ENCODE results near the gene JAZF1.

Gene JAZF1

DNA sequence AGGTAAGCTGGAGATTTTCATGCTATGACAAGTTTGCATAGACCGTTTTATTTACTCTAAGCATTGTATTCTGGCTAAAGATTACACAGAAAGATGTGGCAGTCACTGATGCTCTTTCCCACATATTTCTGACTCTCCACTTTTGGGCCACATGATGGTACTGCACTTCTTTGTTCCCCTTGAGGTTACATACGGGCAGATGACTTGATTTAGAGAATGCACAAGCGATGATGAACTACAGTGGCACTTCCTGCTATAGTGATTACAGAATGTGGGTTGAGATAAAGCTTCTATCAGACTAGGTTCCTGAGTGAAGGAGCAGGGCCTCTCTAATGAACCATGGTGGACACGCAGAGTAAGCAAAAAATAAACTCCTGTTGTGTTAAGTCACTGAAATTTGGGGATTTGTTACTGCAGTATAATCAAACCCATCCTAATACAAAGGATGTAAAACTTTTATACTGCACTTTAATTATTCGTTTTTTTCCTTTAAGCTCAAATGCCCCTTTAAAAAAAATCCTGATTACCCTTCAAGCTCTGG lies 262.8 kb downstream of the JAZF1 start:
- TF ChIP-seq, protein P1, sequence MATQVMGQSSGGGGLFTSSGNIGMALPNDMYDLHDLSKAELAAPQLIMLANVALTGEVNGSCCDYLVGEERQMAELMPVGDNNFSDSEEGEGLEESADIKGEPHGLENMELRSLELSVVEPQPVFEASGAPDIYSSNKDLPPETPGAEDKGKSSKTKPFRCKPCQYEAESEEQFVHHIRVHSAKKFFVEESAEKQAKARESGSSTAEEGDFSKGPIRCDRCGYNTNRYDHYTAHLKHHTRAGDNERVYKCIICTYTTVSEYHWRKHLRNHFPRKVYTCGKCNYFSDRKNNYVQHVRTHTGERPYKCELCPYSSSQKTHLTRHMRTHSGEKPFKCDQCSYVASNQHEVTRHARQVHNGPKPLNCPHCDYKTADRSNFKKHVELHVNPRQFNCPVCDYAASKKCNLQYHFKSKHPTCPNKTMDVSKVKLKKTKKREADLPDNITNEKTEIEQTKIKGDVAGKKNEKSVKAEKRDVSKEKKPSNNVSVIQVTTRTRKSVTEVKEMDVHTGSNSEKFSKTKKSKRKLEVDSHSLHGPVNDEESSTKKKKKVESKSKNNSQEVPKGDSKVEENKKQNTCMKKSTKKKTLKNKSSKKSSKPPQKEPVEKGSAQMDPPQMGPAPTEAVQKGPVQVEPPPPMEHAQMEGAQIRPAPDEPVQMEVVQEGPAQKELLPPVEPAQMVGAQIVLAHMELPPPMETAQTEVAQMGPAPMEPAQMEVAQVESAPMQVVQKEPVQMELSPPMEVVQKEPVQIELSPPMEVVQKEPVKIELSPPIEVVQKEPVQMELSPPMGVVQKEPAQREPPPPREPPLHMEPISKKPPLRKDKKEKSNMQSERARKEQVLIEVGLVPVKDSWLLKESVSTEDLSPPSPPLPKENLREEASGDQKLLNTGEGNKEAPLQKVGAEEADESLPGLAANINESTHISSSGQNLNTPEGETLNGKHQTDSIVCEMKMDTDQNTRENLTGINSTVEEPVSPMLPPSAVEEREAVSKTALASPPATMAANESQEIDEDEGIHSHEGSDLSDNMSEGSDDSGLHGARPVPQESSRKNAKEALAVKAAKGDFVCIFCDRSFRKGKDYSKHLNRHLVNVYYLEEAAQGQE (IDR thresholded peaks at IDR 0.05; ENCODE audit: low read depth) = no peak
- TF ChIP-seq TCF12 (IDR thresholded peaks at IDR 0.05; ENCODE audit: low read depth) (no peak), EGR1 (IDR thresholded peaks at IDR 0.05) (no peak), ZBTB7A (IDR thresholded peaks at IDR 0.05; ENCODE audit: low read depth) (no peak), EP300 (IDR thresholded peaks at IDR 0.05; ENCODE audit: borderline replicate concordance) (no peak), CREB1 (IDR thresholded peaks at IDR 0.05; ENCODE audit: low read depth) (no peak), CEBPB (IDR thresholded peaks at IDR 0.05) (no peak), TEAD4 (IDR thresholded peaks at IDR 0.05) (no peak)
- TF ChIP-seq, protein P2, sequence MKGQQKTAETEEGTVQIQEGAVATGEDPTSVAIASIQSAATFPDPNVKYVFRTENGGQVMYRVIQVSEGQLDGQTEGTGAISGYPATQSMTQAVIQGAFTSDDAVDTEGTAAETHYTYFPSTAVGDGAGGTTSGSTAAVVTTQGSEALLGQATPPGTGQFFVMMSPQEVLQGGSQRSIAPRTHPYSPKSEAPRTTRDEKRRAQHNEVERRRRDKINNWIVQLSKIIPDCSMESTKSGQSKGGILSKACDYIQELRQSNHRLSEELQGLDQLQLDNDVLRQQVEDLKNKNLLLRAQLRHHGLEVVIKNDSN (IDR thresholded peaks at IDR 0.05) = no peak

DNA sequence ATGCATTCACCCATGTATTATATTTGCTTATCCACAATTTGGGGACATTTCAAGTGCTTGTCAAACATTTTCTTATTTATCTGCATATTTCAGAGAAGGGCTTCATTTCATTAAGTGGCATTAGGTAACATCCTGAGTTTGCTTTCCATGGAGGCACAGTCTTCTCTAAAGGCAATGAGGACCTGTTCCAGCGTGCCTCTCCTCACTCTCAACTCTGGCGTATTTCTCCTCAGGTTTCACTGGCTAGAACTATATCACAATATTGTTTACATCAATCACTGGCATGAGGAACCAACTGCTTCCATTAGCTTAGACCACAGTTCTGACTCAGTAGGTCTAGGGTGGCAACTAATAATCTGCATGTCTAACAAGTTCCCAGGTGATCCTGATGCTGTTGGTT lies 263.5 kb downstream of the JAZF1 start:
- TF ChIP-seq NFIC (IDR thresholded peaks at IDR 0.05) (no peak), CEBPB (IDR thresholded peaks at IDR 0.05) (no peak), RAD21 (IDR thresholded peaks at IDR 0.05; ENCODE audit: low read depth) (no peak), YY1 (IDR thresholded peaks at IDR 0.05; ENCODE audit: low read depth) (no peak), TEAD4 (IDR thresholded peaks at IDR 0.05) (no peak), ZBTB7A (IDR thresholded peaks at IDR 0.05; ENCODE audit: low read depth) (no peak), MAX (IDR thresholded peaks at IDR 0.05) (no peak), CREB1 (IDR thresholded peaks at IDR 0.05; ENCODE audit: low read depth) (no peak), TCF12 (IDR thresholded peaks at IDR 0.05; ENCODE audit: low read depth) (no peak), TAF1 (IDR thresholded peaks at IDR 0.05; ENCODE audit: low read depth) (no peak), EP300 (IDR thresholded peaks at IDR 0.05; ENCODE audit: borderline replicate concordance) (no peak), FOXM1 (IDR thresholded peaks at IDR 0.05; ENCODE audit: borderline replicate concordance, low read depth) (no peak), EGR1 (IDR thresholded peaks at IDR 0.05) (no peak)
- TF ChIP-seq, protein P1 (IDR thresholded peaks at IDR 0.05; ENCODE audit: low read depth) = no peak
- TF ChIP-seq, protein P2 (IDR thresholded peaks at IDR 0.05) = no peak

DNA sequence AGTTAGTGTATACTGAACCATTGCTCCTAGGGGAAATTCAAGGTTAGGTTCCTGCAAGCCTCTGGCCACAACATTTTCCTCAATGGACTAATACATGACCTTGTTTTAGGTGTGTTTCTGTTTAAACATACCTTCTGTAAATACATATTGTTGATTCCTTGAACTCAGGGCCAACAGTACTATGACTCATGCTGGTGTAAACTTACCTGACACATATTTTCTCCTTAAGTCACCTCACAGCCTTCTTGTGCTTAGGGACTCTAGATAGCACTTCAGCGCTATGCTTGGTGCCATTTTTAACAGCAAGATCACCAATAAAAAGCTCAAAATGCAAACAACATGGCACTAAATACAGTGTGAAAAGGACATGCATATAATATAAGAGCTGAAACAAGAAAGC lies 264.2 kb downstream of the JAZF1 start:
- no peak for TF ChIP-seq ZBTB7A (IDR thresholded peaks at IDR 0.05; ENCODE audit: low read depth)
- no peak for TF ChIP-seq EP300 (IDR thresholded peaks at IDR 0.05; ENCODE audit: borderline replicate concordance)

GRCh38 chr7:27914409-27914808 lies 266.2 kb downstream of the JAZF1 start:
- TF ChIP-seq CEBPB (IDR thresholded peaks at IDR 0.05) = no peak
- no peak for TF ChIP-seq EP300 (IDR thresholded peaks at IDR 0.05; ENCODE audit: borderline replicate concordance)
- TF ChIP-seq CREB1 (IDR thresholded peaks at IDR 0.05; ENCODE audit: low read depth) = no peak
- no peak for TF ChIP-seq NFIC (IDR thresholded peaks at IDR 0.05)
- TF ChIP-seq ZBTB7A (IDR thresholded peaks at IDR 0.05; ENCODE audit: low read depth) = no peak
- TF ChIP-seq MAX (IDR thresholded peaks at IDR 0.05) = no peak
- TF ChIP-seq EGR1 (IDR thresholded peaks at IDR 0.05) = no peak

DNA sequence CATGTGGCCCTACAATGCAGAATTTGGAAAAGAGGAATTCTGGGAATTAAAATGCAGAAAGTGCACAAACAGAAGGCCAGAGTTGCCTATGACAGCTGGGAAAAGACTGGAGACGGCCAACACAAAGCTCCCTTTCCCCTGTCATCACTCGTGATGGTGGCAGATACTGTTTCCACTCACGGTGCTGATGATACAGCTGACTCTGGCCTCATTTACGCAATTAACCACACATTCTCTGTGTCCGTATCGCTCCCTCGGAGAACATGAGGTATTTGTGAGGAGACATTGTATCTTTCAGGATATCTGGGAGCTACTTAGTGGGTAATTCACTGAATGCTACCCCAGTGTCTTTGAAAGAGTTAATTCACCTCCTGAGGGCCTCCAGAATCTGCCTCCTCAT lies 267.8 kb downstream of the JAZF1 start:
- no peak for TF ChIP-seq FOXM1 (IDR thresholded peaks at IDR 0.05; ENCODE audit: borderline replicate concordance, low read depth)
- TF ChIP-seq MAX (IDR thresholded peaks at IDR 0.05) = no peak
- TF ChIP-seq EGR1 (IDR thresholded peaks at IDR 0.05) = no peak
- no peak for TF ChIP-seq CEBPB (IDR thresholded peaks at IDR 0.05)
- TF ChIP-seq, protein P1 (IDR thresholded peaks at IDR 0.05; ENCODE audit: low read depth) = no peak
- no peak for TF ChIP-seq TCF12 (IDR thresholded peaks at IDR 0.05; ENCODE audit: low read depth)
